ENCODE measurements around the gene ZNF677.
"Not testable (repeated sequence)": the region's sequence is repeated elsewhere in the genome, so short reads cannot be mapped to it uniquely, and the experiment has no call there.

The ZNF677 gene

DNA sequence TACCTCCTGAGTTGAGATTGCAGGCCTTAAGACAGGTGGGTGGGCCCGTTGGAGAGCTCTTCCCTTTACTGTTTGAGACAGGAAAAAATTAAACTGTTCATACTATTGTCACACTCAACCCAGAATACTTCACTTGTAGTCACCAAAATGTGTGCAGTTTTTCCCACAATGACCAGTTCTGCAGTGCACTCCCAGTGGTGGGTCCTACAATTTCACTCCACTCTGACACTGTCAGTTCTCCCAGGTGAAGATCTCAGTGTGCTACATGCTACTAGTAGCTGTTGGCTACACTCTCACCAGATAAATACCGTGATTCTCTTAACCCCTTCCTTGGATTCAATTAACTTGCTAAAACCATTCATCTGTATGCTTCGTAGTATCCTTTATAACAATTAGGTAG is 64.4 kb downstream of the ZNF677 start:
- H3K4me3 ChIP-seq (replicated peaks; ENCODE audit: insufficient read depth, low read length): no peak overlapping the region
- no peak overlapping the region for H3K27ac ChIP-seq (replicated peaks)
- TF ChIP-seq, protein P1, sequence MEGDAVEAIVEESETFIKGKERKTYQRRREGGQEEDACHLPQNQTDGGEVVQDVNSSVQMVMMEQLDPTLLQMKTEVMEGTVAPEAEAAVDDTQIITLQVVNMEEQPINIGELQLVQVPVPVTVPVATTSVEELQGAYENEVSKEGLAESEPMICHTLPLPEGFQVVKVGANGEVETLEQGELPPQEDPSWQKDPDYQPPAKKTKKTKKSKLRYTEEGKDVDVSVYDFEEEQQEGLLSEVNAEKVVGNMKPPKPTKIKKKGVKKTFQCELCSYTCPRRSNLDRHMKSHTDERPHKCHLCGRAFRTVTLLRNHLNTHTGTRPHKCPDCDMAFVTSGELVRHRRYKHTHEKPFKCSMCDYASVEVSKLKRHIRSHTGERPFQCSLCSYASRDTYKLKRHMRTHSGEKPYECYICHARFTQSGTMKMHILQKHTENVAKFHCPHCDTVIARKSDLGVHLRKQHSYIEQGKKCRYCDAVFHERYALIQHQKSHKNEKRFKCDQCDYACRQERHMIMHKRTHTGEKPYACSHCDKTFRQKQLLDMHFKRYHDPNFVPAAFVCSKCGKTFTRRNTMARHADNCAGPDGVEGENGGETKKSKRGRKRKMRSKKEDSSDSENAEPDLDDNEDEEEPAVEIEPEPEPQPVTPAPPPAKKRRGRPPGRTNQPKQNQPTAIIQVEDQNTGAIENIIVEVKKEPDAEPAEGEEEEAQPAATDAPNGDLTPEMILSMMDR (IDR thresholded peaks at IDR 0.05; ENCODE audit: insufficient read depth, low read length): no peak
- TF ChIP-seq SPI1 (IDR thresholded peaks at IDR 0.05; ENCODE audit: borderline replicate concordance, low read depth) (no peak), POLR2AphosphoS5 (IDR thresholded peaks at IDR 0.05; ENCODE audit: low read depth) (no peak), GABPA (IDR thresholded peaks at IDR 0.05; ENCODE audit: low read depth) (no peak)
- TF ChIP-seq, protein P2, sequence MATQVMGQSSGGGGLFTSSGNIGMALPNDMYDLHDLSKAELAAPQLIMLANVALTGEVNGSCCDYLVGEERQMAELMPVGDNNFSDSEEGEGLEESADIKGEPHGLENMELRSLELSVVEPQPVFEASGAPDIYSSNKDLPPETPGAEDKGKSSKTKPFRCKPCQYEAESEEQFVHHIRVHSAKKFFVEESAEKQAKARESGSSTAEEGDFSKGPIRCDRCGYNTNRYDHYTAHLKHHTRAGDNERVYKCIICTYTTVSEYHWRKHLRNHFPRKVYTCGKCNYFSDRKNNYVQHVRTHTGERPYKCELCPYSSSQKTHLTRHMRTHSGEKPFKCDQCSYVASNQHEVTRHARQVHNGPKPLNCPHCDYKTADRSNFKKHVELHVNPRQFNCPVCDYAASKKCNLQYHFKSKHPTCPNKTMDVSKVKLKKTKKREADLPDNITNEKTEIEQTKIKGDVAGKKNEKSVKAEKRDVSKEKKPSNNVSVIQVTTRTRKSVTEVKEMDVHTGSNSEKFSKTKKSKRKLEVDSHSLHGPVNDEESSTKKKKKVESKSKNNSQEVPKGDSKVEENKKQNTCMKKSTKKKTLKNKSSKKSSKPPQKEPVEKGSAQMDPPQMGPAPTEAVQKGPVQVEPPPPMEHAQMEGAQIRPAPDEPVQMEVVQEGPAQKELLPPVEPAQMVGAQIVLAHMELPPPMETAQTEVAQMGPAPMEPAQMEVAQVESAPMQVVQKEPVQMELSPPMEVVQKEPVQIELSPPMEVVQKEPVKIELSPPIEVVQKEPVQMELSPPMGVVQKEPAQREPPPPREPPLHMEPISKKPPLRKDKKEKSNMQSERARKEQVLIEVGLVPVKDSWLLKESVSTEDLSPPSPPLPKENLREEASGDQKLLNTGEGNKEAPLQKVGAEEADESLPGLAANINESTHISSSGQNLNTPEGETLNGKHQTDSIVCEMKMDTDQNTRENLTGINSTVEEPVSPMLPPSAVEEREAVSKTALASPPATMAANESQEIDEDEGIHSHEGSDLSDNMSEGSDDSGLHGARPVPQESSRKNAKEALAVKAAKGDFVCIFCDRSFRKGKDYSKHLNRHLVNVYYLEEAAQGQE (IDR thresholded peaks at IDR 0.05; ENCODE audit: insufficient replicate concordance, low read depth): no peak
- DNase-seq (ENCODE audit: low read depth in 1 of 2, low spot score in 1 of 2): no peak
- H3K27me3 ChIP-seq (ENCODE audit: insufficient read depth, poor library complexity, severe bottlenecking): no peaks in the 10 kb centered on the region

DNA sequence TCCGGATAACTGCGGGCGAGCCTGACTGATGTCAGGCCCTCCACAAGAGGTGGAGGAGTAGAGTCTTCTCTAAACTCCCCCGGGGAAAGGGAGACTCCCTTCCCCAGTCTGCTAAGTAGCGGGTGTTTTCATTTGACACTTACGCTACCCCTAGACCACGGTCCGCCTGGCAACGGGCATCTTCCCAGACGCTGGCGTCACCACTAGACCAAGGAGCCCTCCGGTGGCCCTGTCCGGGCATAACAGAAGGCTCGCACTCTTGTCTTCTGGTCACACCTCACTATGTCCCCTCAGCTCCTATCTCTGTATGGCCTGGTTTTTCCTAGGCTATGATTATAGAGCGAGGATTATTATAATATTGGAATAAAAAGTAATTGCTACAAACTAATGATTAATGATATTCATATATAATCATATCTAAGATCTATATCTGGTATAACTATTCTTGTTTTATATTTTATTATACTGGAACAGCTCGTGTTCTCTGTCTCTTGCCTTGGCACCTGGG is 64.9 kb downstream of the ZNF677 start:
- not testable (repeated sequence) for DNase-seq (ENCODE audit: low read depth in 1 of 2, low spot score in 1 of 2); H3K4me3 ChIP-seq (replicated peaks; ENCODE audit: insufficient read depth, low read length); H3K27me3 ChIP-seq (ENCODE audit: insufficient read depth, poor library complexity, severe bottlenecking); H3K27ac ChIP-seq (replicated peaks)
